ENCODE results near the gene GBX1.

The GBX1 gene

DNA sequence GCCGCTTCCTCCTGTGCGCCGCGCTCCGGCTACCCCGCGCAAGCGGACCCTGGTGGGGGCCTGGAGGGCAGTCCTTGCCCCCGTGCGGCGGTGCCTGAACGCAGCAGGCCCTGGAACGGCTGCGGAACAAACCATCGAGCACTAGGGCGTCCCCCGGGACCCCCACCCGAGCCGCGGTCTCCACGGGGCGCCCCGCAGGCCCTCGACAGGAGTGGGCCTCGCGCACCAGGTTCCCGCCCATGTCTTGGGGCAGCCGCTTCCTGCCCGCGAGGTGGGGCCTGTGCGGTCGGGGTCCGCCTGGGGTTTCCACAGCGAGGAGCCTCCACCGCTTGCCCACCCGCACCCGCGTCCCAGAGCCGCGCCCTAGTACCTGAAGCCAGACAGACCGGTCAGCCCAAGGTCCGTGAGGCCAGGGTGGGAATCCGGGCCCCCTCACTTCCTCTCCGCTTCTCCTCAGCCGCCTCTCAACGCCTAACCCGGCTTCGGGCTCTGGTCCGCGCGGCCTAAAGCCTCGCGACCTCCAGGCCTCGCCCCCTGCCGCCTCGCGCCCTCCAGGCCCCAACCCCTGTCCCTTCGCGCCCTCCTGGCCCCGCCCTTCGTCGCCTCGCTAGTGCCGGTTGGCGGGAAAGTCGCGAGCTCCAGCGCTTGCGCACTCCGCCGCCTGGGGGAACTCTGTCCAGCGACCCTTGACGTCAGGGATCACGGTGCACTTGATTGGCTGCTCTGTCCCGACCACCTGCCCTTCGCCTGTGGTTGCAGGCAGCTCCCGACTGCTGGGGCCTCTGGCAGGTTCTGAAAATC lies 7.0 kb upstream of the GBX1 start:
- FAIRE-seq (no peak), DNase-seq (ENCODE audit: low spot score) (no peak)

- DNase-seq (ENCODE audit: low spot score) (no peak), FAIRE-seq (no peak)
Measured at GRCh38 chr7:151173386-151174245, 6.1 kb upstream of the GBX1 start.

- peak; percentile 62 for FAIRE-seq
- peak; percentile 60 for DNase-seq (ENCODE audit: low spot score)
Measured at GRCh38 chr7:151172273-151173141, 5.0 kb upstream of the GBX1 start.

- DNase-seq (ENCODE audit: low spot score) (no peak), FAIRE-seq (no peak)
Measured at GRCh38 chr7:151168787-151169162, 1.3 kb upstream of the GBX1 start.

GRCh38 chr7:151168003-151168786 lies 701 bp upstream of the GBX1 start:
- DNase-seq (ENCODE audit: low spot score), result no peak
- no peak for FAIRE-seq

GRCh38 chr7:151166629-151167196 lies 781 bp downstream of the GBX1 start:
- FAIRE-seq, result no peak
- no peak for DNase-seq (ENCODE audit: low spot score)

- FAIRE-seq (no peak), DNase-seq (ENCODE audit: low spot score) (no peak)
Measured at GRCh38 chr7:151161757-151162156, 5.7 kb downstream of the GBX1 start.

DNA sequence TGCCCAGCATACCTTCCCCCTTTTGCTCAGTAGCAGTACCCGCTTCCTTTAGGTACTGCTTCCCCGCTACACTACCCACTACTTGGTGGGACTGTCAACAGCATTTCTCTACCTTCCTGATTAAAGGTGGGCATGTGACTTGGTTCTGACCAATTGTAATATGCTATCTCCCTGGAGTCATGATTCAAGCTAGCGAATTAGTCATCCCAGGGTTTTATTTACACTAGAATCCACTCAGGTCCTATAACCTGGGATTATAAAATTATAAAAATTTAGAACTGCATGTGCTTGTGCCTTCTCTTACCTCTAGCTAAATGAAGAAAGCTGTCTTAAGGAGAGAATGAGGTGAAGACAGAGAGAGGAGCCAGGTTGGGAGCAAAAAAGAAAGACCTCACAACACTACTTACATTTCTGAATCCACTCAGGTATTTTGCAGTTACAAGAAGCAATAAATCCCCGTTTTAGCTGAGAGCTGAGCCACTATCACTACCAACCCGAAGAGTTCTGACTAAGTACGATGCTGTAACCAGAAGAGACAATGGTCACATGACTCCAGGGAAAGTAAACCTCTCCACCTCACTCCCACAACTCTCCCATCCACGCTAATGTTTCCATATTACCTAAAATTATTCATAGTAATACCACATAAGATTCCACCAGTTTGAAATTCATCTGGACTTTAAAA lies 9.7 kb downstream of the GBX1 start:
- DNase-seq (ENCODE audit: low spot score), result peak; percentile 55
- peak; percentile 72 for FAIRE-seq

- FAIRE-seq, result no peak
- no peak for DNase-seq (ENCODE audit: low spot score)
Measured at GRCh38 chr7:151152643-151153513, 14.6 kb downstream of the GBX1 start.

DNA sequence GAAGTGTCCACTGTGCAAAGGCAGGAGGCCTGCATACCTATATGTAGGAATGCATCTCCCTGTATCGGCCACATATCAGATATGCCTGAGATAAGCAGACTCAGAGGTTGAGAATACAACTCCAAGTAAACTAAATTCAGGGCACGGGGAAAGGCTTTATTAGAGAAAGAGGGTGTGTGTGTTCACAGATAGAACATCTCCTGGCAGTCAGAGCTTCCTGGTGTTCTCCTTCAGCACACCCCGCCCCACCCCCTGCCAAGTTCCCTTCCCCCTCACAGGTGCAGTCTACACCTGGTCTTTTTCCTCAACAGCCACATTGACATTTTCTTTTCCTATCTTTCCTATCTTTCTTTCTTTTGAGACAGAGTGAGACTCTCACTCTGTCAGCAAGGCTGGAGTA lies 17.1 kb downstream of the GBX1 start:
- FAIRE-seq (no peak), DNase-seq (ENCODE audit: low spot score) (no peak)

DNA sequence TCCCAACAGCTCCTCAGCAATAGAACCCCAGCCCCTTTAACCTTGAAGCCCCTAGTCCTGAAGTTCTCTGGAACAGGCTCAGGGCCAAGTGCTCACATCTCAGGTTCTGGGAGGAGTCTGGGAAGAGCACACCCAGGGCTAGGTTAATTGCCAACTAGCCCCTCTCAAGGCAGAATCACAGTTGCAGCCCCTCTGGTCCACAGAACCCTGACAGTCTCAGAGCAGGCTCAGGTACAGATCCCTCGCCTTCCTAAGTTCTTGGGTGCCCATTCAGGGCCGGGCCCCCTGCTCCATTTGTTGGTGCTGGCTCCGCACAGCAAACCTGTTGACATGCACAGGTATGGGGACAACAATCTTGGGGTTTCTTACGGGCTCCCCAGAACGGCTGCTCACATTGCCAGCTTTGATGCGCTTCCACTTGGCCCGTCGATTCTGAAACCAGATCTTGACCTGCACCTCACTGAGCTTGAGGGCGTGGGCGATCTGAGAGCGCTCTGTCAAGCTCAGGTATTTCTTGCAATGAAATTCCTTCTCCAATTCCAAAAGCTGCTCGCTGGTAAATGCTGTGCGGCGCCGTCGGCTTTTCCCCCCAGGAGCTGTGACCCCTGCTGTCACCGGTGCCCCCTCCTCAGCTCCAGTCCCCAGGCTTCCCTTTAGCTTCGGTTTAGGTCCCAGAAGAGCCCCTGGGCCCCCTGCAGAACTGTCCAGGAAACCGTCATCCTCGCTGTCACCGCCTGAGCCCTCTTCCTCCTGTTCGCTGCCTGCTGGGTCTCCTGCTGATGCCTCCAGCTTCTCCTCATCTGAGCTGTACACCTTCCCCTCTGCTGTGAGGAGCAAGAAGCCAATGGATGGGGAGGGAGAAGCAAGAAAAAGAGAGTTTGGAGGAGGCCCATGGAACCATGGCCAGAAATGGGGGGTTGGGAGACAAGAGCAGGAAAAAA lies 18.9 kb downstream of the GBX1 start:
- no peak for FAIRE-seq
- no peak for DNase-seq (ENCODE audit: low spot score)

DNA sequence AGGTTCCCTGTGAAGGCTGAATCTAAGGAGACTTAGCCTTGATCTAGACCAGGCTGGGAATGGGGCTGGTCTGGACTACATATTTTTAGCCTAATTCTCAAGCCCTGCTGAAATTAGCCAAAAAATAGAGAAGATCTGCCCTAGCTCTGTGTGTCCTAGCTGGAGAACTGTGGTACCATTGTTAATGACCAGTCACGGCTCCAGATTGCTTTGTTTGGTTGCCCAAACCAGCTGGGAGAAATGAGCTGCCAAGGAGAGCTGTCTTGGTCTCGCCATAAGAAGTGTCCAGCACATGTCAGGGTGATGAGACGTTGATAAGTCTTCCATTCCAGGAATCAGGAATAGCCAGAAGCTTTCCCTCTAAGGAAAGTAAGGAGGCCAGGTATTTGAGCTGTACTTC lies 20.7 kb downstream of the GBX1 start:
- DNase-seq (ENCODE audit: low spot score) (no peak), FAIRE-seq (no peak)

- DNase-seq (ENCODE audit: low spot score) (no peak), FAIRE-seq (no peak)
Measured at GRCh38 chr7:151144387-151144786, 23.1 kb downstream of the GBX1 start.

DNA sequence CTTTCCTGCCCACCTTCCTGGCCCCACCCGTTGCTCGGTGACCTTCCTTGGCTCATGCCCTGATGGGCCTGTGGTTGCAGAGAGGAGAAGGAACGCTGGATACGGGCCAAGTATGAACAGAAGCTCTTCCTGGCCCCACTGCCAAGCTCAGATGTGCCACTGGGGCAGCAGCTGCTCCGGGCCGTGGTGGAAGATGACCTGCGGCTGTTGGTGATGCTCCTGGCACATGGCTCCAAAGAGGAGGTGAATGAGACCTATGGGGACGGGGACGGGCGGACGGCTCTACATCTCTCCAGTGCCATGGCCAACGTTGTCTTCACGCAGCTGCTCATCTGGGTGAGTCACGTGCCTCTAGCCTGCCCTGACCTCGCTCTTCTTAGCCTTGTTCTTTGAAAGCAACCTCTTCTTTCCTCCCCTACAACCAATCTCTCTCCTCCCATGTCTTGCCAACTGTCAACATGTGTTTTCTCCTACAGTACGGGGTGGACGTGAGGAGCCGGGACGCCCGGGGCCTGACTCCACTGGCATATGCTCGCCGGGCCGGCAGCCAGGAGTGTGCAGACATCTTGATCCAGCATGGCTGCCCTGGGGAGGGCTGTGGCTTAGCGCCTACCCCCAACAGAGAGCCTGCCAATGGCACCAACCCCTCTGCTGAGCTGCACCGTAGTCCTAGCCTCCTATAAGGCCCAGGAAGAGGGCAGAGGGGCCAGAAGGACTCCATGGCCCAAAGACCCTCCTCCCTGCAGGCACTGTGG lies 24.1 kb downstream of the GBX1 start:
- DNase-seq (ENCODE audit: low spot score) (no peak), FAIRE-seq (no peak)

DNA sequence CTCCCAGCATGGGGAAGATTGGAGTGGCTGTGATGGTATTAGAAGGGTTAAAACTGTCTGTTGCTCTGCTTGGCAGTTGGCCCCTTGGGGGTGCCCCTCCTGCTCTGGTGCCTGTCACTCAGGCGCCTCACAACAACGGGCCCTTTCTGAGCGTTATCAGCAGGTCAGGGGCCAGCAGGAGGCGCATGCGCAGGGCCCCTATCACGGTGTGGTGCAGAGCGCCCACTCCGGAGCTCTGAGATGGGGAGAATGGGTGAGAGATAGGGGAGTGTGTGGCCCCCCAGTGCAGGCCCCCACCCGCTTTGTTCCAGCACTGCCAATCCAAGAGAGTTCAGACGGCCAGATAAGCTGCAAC lies 24.8 kb downstream of the GBX1 start:
- FAIRE-seq (no peak), DNase-seq (ENCODE audit: low spot score) (no peak)

DNA sequence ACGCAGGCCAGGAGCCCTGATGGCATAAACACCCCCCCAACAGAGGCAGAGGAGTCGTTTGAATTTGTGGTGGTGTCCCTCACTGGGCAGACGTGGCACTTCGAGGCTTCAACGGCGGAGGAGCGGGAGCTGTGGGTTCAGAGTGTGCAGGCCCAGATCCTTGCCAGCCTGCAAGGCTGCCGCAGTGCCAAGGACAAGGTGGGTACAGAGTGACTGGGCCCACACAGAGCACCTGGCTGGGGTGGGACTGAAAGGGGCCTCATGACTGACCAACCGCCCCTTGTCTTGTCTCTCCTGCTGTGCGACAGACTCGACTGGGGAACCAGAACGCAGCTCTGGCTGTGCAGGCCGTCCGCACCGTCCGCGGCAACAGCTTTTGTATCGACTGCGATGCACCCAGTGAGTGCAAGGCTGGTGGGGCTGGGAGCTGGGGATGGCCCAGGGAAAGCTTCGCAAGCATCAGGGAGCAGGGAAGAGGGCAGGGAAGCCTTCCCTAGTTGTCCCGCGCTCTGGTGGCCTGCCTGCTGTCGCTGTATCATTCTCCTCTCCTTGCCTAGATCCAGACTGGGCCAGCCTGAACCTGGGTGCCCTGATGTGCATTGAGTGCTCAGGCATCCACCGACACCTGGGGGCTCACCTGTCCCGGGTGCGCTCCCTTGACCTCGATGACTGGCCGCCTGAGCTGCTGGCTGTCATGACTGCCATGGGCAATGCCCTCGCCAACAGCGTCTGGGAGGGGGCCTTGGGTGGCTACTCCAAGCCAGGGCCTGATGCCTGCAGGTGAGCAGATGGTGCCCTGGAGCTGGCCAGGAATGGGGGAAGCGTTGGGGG lies 25.4 kb downstream of the GBX1 start:
- DNase-seq (ENCODE audit: low spot score), result no peak
- FAIRE-seq, result no peak

Measured in RCC 7860 (cell line).